ENCODE data around the gene FGFR3. TPM values are rescaled to one million over a fixed set of nuclear protein-coding genes. Genes with fewer than 3 reads are reported as not detected.

Gene FGFR3
- total and polyA plus RNA-seq, 2 experiments from 2014 or later = 0.10 to 0.97 TPM

DNA sequence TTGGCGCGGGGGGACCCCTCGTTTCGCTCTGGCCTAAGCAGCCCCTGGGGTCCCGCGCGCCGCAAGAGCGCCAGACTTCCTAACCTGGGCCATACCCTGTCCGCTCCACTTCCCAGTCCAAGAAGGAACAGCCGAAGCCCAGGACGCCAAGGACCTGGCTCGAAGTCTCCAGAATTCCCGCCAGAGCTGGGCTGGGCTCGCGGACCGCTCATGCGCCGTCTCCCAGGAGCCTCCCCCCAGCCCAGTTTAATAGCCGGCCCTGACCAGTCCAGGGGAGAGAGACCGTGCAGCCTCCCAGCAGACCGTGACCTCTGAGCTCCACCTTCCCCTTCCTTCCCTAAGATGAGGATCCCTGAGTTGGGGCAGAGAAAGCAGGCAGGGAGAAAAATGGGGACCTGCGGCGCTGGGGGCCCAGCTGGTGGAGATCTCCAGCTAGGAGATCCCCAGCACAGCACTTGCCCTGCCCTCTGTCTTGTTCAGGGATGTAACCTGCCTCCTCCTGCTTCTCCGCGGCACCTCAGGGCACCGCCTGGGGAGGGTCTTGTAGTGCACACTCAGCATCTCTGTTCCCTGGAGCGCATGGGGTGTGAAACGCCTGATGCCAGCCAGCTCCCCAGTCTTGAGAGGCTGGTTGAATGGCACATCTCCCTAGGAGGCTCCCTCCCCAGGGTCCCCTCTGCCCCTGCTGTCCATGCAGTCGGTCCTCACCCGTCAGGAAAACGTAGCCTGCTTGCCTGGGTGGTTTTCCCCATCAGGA lies 64.0 kb downstream of the FGFR3 start:
- Histone ChIP-seq H3K4me1 (ENCODE audit: insufficient read depth) (peaks cover 6% of the 10 kb centered on the region; the same call in 1 of the 2 replicates), H3K27me3 (replicated peaks; ENCODE audit: insufficient read depth) (no peaks in the 10 kb centered on the region), H3F3A (ENCODE audit: insufficient read depth) (peaks cover 7% of the 10 kb centered on the region; the same call in 1 of the 2 replicates), H3K9me3 (ENCODE audit: low read depth) (no peaks in the 10 kb centered on the region), H3K4me3 (peak overlapping the region; percentile 77), H2AFZ (peak overlapping the region; percentile 76), H3K27ac (peak overlapping the region; percentile 38), H3K9me2 (ENCODE audit: insufficient read depth) (no peaks in the 10 kb centered on the region), H3K79me2 (ENCODE audit: insufficient read depth) (peaks cover 48% of the 10 kb centered on the region), H3K4me2 (ENCODE audit: unreplicated experiment) (peak overlapping the region; percentile 72), H4K20me1 (ENCODE audit: insufficient read depth) (no peaks in the 10 kb centered on the region; the same call in 1 of the 2 replicates), H3K9ac (peak overlapping the region; percentile 86), H3K36me3 (ENCODE audit: low read depth) (no peaks in the 10 kb centered on the region)
- in situ Hi-C loops (cut with MboI) = no loop called here
- peak; percentile 56 for DNase-seq
- TF ChIP-seq EZH2phosphoT487 (IDR thresholded peaks at IDR 0.05; ENCODE audit: insufficient read depth, low read depth) = no peak
- no peak for TF ChIP-seq EZH2 (IDR thresholded peaks at IDR 0.05; ENCODE audit: insufficient read depth, poor library complexity, severe bottlenecking)
- 17 to 22% methylated on average over 28 to 32 of the region's 32 CpGs for WGBS, 2 experiments (ENCODE audit: low coverage in 1 of 2, low lambda C conversion rate in 2 of 2, missing lambda C conversion rate in 2 of 2)

DNA sequence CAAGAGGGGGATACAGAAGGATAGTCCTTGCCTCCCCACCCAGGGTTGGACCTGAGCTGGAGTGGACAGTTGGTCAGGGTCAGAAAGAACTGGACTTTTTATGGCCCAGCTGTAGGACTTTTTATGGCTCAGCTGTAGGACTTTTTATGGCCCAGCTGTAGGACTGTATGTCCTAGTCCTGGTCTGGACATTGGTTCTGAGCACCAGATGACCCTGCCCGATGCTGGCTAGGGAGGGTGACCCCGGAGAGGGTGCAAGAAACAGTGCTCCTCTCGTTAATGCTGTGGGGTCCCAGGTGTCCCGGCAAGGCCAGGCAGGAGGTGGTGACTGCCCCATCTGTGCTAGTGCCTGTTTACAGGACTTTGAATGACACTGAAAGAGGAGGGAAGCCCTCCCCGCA lies 64.8 kb downstream of the FGFR3 start:
- no peak overlapping the region for H3K4me2 ChIP-seq (ENCODE audit: unreplicated experiment)
- 63 to 70% methylated on average over 5 of the region's 5 CpGs for WGBS, 2 experiments (ENCODE audit: low coverage in 1 of 2, low lambda C conversion rate in 2 of 2, missing lambda C conversion rate in 2 of 2)
- no peak overlapping the region for H2AFZ ChIP-seq
- peaks cover 40% of the 10 kb centered on the region for H3K79me2 ChIP-seq (ENCODE audit: insufficient read depth)
- H3K27me3 ChIP-seq (replicated peaks; ENCODE audit: insufficient read depth) = no peaks in the 10 kb centered on the region
- in situ Hi-C loops (cut with MboI) = no loop called here
- no peak overlapping the region for H3K27ac ChIP-seq
- TF ChIP-seq EZH2phosphoT487 (IDR thresholded peaks at IDR 0.05; ENCODE audit: insufficient read depth, low read depth) (no peak), EZH2 (IDR thresholded peaks at IDR 0.05; ENCODE audit: insufficient read depth, poor library complexity, severe bottlenecking) (no peak)
- H3K4me1 ChIP-seq (ENCODE audit: insufficient read depth) = peaks cover 6% of the 10 kb centered on the region; the same call in 1 of the 2 replicates
- no peak overlapping the region for H3K4me3 ChIP-seq
- H3F3A ChIP-seq (ENCODE audit: insufficient read depth) = peaks cover 7% of the 10 kb centered on the region; the same call in 1 of the 2 replicates
- no peaks in the 10 kb centered on the region for H4K20me1 ChIP-seq (ENCODE audit: insufficient read depth)
- H3K9me3 ChIP-seq (ENCODE audit: low read depth) = no peaks in the 10 kb centered on the region
- H3K36me3 ChIP-seq (ENCODE audit: low read depth) = no peaks in the 10 kb centered on the region
- peak overlapping the region; percentile 86; the same call in 1 of the 2 replicates for H3K9ac ChIP-seq
- no peak for DNase-seq
- no peaks in the 10 kb centered on the region for H3K9me2 ChIP-seq (ENCODE audit: insufficient read depth)

Other genes with a start within 250 kb of the FGFR3 start
- gene FAM53A, start 109.0 kb upstream of the FGFR3 start, total RNA-seq (2014; rRNA removed; shearing (Covaris generic)) = 3.8 and 15.3 TPM in 2 replicates
- gene FAM53A, start 109.0 kb upstream of the FGFR3 start, polyA plus RNA-seq (2016; fragmentation: Nextera tagmentation; extraction: Ambion mirVana) = 1.4 and 2.8 TPM in 2 replicates
- 72.7 and 74.4 TPM in 2 replicates for gene SLBP, start 81.0 kb upstream of the FGFR3 start, total RNA-seq (2014; rRNA removed; shearing (Covaris generic))
- gene SLBP, start 81.0 kb upstream of the FGFR3 start, polyA plus RNA-seq (2016; fragmentation: Nextera tagmentation; extraction: Ambion mirVana) = 85.6 and 85.8 TPM in 2 replicates
- 55.4 and 80.2 TPM in 2 replicates for gene TMEM129, start 72.0 kb upstream of the FGFR3 start, total RNA-seq (2014; rRNA removed; shearing (Covaris generic))
- 32.6 and 35.7 TPM in 2 replicates for gene TMEM129, start 72.0 kb upstream of the FGFR3 start, polyA plus RNA-seq (2016; fragmentation: Nextera tagmentation; extraction: Ambion mirVana)
- 3.8 and 9.7 TPM in 2 replicates for gene TACC3, start 71.8 kb upstream of the FGFR3 start, total RNA-seq (2014; rRNA removed; shearing (Covaris generic))
- gene TACC3, start 71.8 kb upstream of the FGFR3 start, polyA plus RNA-seq (2016; fragmentation: Nextera tagmentation; extraction: Ambion mirVana) = 18.2 and 21.1 TPM in 2 replicates
- 40.1 and 42.3 TPM in 2 replicates for gene LETM1, start 62.9 kb downstream of the FGFR3 start, total RNA-seq (2014; rRNA removed; shearing (Covaris generic))
- gene LETM1, start 62.9 kb downstream of the FGFR3 start, polyA plus RNA-seq (2016; fragmentation: Nextera tagmentation; extraction: Ambion mirVana) = 19.0 and 20.8 TPM in 2 replicates
- gene NSD2, start 78.1 kb downstream of the FGFR3 start, total RNA-seq (2014; rRNA removed; shearing (Covaris generic)) = 32.4 and 41.0 TPM in 2 replicates
- 19.1 and 20.1 TPM in 2 replicates for gene NSD2, start 78.1 kb downstream of the FGFR3 start, polyA plus RNA-seq (2016; fragmentation: Nextera tagmentation; extraction: Ambion mirVana)
- 16.9 and 18.7 TPM in 2 replicates for gene NELFA, start 215.7 kb downstream of the FGFR3 start, total RNA-seq (2014; rRNA removed; shearing (Covaris generic))
- 23.6 and 23.9 TPM in 2 replicates for gene NELFA, start 215.7 kb downstream of the FGFR3 start, polyA plus RNA-seq (2016; fragmentation: Nextera tagmentation; extraction: Ambion mirVana)